Psoas muscle (tissue), 8 donors: ENCODE data around the gene FNDC3B. TPM values are rescaled to one million over a fixed set of nuclear protein-coding genes. Genes with fewer than 3 reads are reported as not detected.

Experiments used
- ATAC-seq, 4 donors: fragments of 200-7000 bp; cut with Tn5 transposase; one replicate each; pipeline ENCODE4 v1.9.1; 2020; ENCODE audit warnings: moderate library complexity in 3 of 4, mild to moderate bottlenecking in 2 of 4
- DNase-seq, 2 donors: peaks; one replicate each; pipeline ENCODE4 v3.0.0-alpha.2; 2020
- H3K27ac ChIP-seq: fragments of 200-600 bp; one replicate; pipeline ENCODE4 v1.8.0; 2022
- H3K27me3 ChIP-seq, 3 donors: fragments of 200-600 bp in 1 of 3; one replicate each; pipeline versions ENCODE4 v1.6.1 to v1.8.0; 2013 to 2022; ENCODE audit warnings: low read length in 2 of 3, mild to moderate bottlenecking in 2 of 3, moderate library complexity in 1 of 3; ENCODE audit not compliant: insufficient read depth in 3 of 3
- H3K36me3 ChIP-seq, 2 donors: fragments of 200-600 bp in 1 of 2; one replicate each; pipeline versions ENCODE4 v1.6.1 to v1.8.0; 2013 to 2022; ENCODE audit warnings: low read depth in 1 of 2, mild to moderate bottlenecking in 1 of 2, moderate library complexity in 1 of 2; ENCODE audit not compliant: insufficient read depth in 1 of 2
- H3K4me1 ChIP-seq: fragments of 200-600 bp; one replicate; pipeline ENCODE4 v1.8.0; 2022
- H3K4me3 ChIP-seq: fragments of 200-600 bp; one replicate; pipeline ENCODE4 v1.8.0; 2022; ENCODE audit warnings: mild to moderate bottlenecking
- H3K9me3 ChIP-seq: fragments of 200-600 bp; one replicate; pipeline ENCODE4 v1.8.0; 2022
- WGBS, 3 donors: extraction: QIAGEN DNeasy Blood & Tissue Kit; methylation state at CpG; one replicate each; pipeline versions ENCODE4 v1.1.6 to v1.1.7; 2013; 5-methylcytosine and 5-hydroxymethylcytosine counted together
- intact Hi-C, 2 donors: fragments of 100-400 bp; cut with DNase I; formaldehyde crosslinking; loops; one replicate each; pipeline versions ENCODE4 v1.11.0 to v1.14.2; 2022
- polyA plus RNA-seq, 3 donors: library from polyadenylated mRNA; stranded (reverse); fragments of 200-250 nt; gene quantifications; one replicate each; pipeline ENCODE4 v1.2.3, GENCODE V29; 2013
- total RNA-seq, 4 donors: library from RNA; stranded (reverse); fragmentation: NEBNext Ultra II Directional in 2 of 4; extraction: Animal tissue kit (Norgen Biotek cat#: 25700) in 2 of 4; gene quantifications; one replicate each; pipeline versions ENCODE4 v1.2.1 to v1.2.4, GENCODE V29; 2021 to 2023
- TF ChIP-seq, protein P1 (sequence below): fragments of 200-600 bp; IDR thresholded peaks from one replicate; pipeline ENCODE4 v1.8.0; 2022; ENCODE audit warnings: antibody characterized with exemption
- donor health status: healthy with polysubstance abuse.
- donor health status: DM: no; HTN: no; CAD: no; lungs with moderate emphysema.
- donor health status: Bipolar disorder and iron deficiency.
- donor health status: healthy.
- donor health status: DM: yes; HTN: yes; CAD: no.
- donor health status: DM: no; HTN: no; CAD: no.
- donor health status: DM: no; HTN: no; CAD: no.
- donor health status: DM: yes; HTN: yes; CAD: no.

Gene FNDC3B
- total and polyA plus RNA-seq, 7 donors: 12.4 to 133 (median 50.8) TPM

DNA sequence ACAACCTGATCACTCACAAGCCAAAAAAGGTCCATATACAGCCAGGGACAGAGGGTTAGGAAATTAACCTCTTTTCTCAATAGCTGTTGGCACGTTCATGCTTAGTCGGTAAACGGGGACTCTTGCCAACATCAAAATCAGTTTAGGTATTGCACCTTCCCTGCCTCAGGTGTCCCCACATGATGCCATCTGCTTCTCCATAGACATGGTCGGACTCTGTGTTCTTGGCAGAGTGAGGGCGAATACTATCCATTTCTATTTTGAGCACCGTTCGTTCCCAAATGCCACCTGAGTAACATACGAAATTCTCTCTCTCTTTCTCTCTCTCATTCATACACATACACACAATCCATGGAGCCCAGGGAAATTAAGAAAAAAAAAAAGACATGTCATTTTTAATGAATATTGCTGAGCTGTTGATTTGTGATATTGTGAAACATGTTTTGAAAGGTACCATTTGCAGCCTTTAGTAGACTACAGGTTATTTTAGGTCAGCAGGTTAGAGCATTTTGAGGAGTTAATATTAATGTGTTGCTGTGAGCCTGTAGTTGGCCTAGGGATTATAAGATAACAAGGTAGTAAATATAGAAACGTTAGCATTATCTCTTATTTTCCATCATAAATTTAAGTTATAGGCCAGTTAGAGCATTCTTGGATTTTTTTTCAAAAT lies 330.3 kb downstream of the FNDC3B start:
- Histone ChIP-seq H3K27ac (peak overlapping the region; percentile 58), H3K9me3 (no peaks in the 10 kb centered on the region), H3K4me3 (no peak overlapping the region), H3K27me3 (no peaks in the 10 kb centered on the region), H3K4me1 (peaks cover 32% of the 10 kb centered on the region), H3K36me3 (peaks cover 6 to 40% of the 10 kb centered on the region in 2 donors)
- TF ChIP-seq, protein P1, sequence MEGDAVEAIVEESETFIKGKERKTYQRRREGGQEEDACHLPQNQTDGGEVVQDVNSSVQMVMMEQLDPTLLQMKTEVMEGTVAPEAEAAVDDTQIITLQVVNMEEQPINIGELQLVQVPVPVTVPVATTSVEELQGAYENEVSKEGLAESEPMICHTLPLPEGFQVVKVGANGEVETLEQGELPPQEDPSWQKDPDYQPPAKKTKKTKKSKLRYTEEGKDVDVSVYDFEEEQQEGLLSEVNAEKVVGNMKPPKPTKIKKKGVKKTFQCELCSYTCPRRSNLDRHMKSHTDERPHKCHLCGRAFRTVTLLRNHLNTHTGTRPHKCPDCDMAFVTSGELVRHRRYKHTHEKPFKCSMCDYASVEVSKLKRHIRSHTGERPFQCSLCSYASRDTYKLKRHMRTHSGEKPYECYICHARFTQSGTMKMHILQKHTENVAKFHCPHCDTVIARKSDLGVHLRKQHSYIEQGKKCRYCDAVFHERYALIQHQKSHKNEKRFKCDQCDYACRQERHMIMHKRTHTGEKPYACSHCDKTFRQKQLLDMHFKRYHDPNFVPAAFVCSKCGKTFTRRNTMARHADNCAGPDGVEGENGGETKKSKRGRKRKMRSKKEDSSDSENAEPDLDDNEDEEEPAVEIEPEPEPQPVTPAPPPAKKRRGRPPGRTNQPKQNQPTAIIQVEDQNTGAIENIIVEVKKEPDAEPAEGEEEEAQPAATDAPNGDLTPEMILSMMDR: no peak
- DNase-seq (peak in 1 of 2 donors; percentile 30), ATAC-seq (peak; percentile 76 to 95 (median 94))
- 31 to 38% (median 32%) methylated on average over 9 of the region's 9 CpGs for WGBS, 3 donors
- intact Hi-C loops: loop anchor here in 1 of 2 donors (10.0 kb wide), 1 partner anchor 105 kb away; no protein-coding TSS in a partner anchor

DNA sequence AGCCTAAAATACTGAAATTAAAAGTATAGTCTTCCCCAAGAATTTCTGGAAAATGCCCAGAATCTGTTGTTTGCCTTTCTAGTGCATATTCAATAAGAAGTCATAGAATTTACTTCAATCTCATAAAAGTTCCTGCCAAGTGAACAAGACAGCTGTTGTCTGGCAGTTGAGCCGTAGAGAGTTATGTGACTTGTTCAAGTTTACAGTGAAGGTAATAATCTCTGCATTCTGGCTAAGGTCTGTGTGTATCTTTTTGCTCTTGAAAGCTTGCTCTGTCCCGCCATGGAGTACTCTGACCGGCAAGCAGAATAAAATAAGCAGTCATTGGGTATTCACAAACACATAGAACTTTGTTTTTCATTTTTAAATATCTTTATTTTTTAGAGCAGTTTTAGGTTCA lies 331.0 kb downstream of the FNDC3B start:
- intact Hi-C loops: no loop called here
- Histone ChIP-seq H3K36me3 (peaks cover 6 to 38% of the 10 kb centered on the region in 2 donors), H3K27ac (peak overlapping the region; percentile 58), H3K9me3 (no peaks in the 10 kb centered on the region), H3K4me1 (peaks cover 32% of the 10 kb centered on the region), H3K27me3 (no peaks in the 10 kb centered on the region), H3K4me3 (no peak overlapping the region)
- TF ChIP-seq, protein P1: no peak
- ATAC-seq (peak in 2 of 4 donors; percentile 21 to 37), DNase-seq (no peak)
- WGBS, 3 donors: 24 to 43% (median 25%) methylated on average over 3 of the region's 3 CpGs

DNA sequence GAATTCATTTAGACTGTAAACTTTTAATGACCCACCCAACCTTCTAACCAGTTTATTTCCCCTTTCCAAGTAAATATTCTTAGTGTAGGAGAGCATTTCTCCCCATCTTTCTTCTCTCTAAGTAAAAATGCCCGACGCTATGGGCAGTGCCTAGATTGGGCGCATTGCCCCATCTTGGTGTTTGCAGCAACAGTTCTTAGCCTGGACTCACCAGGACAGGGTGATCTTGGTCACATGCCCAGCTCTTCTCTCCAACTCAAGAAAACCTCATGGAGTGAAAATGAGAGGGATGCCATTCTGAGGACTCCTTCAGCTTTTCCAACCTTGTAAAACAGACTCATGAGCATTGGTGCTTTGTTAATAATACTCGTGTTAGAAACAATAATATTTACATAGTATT lies 332.2 kb downstream of the FNDC3B start:
- peaks cover 8 to 35% of the 10 kb centered on the region in 2 donors for H3K36me3 ChIP-seq
- ATAC-seq: peak in 3 of 4 donors; percentile 25 to 69 (median 66)
- peak in 1 of 2 donors; percentile 58 for DNase-seq
- H3K4me3 ChIP-seq: no peak overlapping the region
- H3K27me3 ChIP-seq: no peaks in the 10 kb centered on the region
- intact Hi-C loops: no loop called here
- H3K4me1 ChIP-seq: peaks cover 32% of the 10 kb centered on the region
- H3K9me3 ChIP-seq: no peaks in the 10 kb centered on the region
- H3K27ac ChIP-seq: no peak overlapping the region
- TF ChIP-seq, protein P1: no peak
- 59 to 95% (median 87%) methylated on average over 4 of the region's 4 CpGs for WGBS, 3 donors

DNA sequence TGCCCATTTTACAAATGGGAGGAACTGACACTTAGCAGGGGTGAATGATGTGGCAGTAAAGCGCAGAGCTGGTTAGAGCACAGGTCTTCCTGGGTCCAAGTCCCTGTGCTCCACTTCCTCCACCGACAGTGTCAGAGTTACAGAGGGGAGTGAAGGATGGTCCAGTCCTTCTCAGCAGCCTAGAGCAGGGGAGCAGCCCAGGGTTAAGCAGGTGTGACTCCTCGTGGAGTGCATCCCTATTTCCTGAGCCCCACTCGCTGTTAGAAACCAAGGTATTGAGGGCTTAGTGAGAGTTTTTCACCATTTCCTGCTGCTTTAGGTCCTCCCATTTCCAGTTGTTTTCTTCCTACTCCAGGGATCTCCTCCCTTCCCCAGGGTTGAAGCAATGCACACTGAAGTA lies 333.5 kb downstream of the FNDC3B start:
- WGBS, 3 donors: 91 to 96% (median 95%) methylated on average over 4 of the region's 4 CpGs
- no peak for ATAC-seq
- Histone ChIP-seq H3K9me3 (no peaks in the 10 kb centered on the region), H3K4me3 (no peak overlapping the region), H3K27ac (no peak overlapping the region), H3K27me3 (no peaks in the 10 kb centered on the region), H3K4me1 (peaks cover 32% of the 10 kb centered on the region), H3K36me3 (peaks cover 7 to 34% of the 10 kb centered on the region in 2 donors)
- TF ChIP-seq, protein P1: no peak
- intact Hi-C loops: no loop called here
- no peak for DNase-seq
